ENCODE measurements around the gene TPH2. TPM values are rescaled to one million over a fixed set of nuclear protein-coding genes. Genes with fewer than 3 reads are reported as not detected.

TPH2 gene
- total and polyA plus RNA-seq, 4 donors = 0.01 TPM; not detected in 3

- no peaks in the 10 kb centered on the region for H3K4me1 ChIP-seq (ENCODE audit: control insufficient read depth in 5 of 5, insufficient read depth in 5 of 5, low read length in 5 of 5)
- 39 to 50% methylated on average over 2 of the region's 2 CpGs for WGBS, 2 donors
- no peak for TF ChIP-seq CTCF (IDR thresholded peaks at IDR 0.05; ENCODE audit: control extremely low read depth, extremely low read depth)
- peaks cover 0 to 2% (median 0%) of the 10 kb centered on the region in 4 donors for H3K9me3 ChIP-seq (ENCODE audit: control insufficient read depth in 4 of 4, insufficient read depth in 3 of 4, low read length in 3 of 4)
- no peak overlapping the region for H3K9ac ChIP-seq (ENCODE audit: insufficient read depth in 1 of 2, low read length in 2 of 2)
- no peak overlapping the region for H3K4me3 ChIP-seq
- H3K27ac ChIP-seq (ENCODE audit: low read depth in 1 of 2, low read length in 1 of 2) = no peak overlapping the region
- no peak for DNase-seq
- no peaks in the 10 kb centered on the region for H3K27me3 ChIP-seq (ENCODE audit: control insufficient read depth in 3 of 3, insufficient read depth in 3 of 3, low read length in 2 of 3)
- no peak for ATAC-seq (ENCODE audit: insufficient read depth, low FRiP score)
- no peaks in the 10 kb centered on the region for H3K36me3 ChIP-seq (ENCODE audit: control insufficient read depth in 4 of 4, insufficient read depth in 4 of 4, low read length in 4 of 4)
These were observed 41.9 kb downstream of the TPH2 start for GRCh38 chr12:71980538-71980937.

- Histone ChIP-seq H3K27ac (ENCODE audit: low read depth in 1 of 2, low read length in 1 of 2) (no peak overlapping the region), H3K9ac (ENCODE audit: insufficient read depth in 1 of 2, low read length in 2 of 2) (no peak overlapping the region), H3K4me3 (no peak overlapping the region), H3K36me3 (ENCODE audit: control insufficient read depth in 4 of 4, insufficient read depth in 4 of 4, low read length in 4 of 4) (no peaks in the 10 kb centered on the region), H3K27me3 (ENCODE audit: control insufficient read depth in 3 of 3, insufficient read depth in 3 of 3, low read length in 2 of 3) (no peaks in the 10 kb centered on the region), H3K9me3 (ENCODE audit: control insufficient read depth in 4 of 4, insufficient read depth in 3 of 4, low read length in 3 of 4) (peaks cover 0 to 2% (median 0%) of the 10 kb centered on the region in 4 donors), H3K4me1 (ENCODE audit: control insufficient read depth in 5 of 5, insufficient read depth in 5 of 5, low read length in 5 of 5) (no peaks in the 10 kb centered on the region)
- peak in 1 of 3 donors; percentile 14 for DNase-seq
- ATAC-seq (ENCODE audit: insufficient read depth, low FRiP score) = no peak
- no peak for TF ChIP-seq CTCF (IDR thresholded peaks at IDR 0.05; ENCODE audit: control extremely low read depth, extremely low read depth)
- 91 to 97% methylated on average over 1 of the region's 1 CpG for WGBS, 2 donors
These were observed 42.5 kb downstream of the TPH2 start for GRCh38 chr12:71981149-71981548.

GRCh38 chr12:71994715-71995114 is 56.1 kb downstream of the TPH2 start:
- no peaks in the 10 kb centered on the region for H3K36me3 ChIP-seq (ENCODE audit: control insufficient read depth in 4 of 4, insufficient read depth in 4 of 4, low read length in 4 of 4)
- no peak for TF ChIP-seq CTCF (IDR thresholded peaks at IDR 0.05; ENCODE audit: control extremely low read depth, extremely low read depth)
- no peak for DNase-seq
- H3K27ac ChIP-seq (ENCODE audit: low read depth in 1 of 2, low read length in 1 of 2) = no peak overlapping the region
- ATAC-seq (ENCODE audit: insufficient read depth, low FRiP score) = no peak
- H3K4me1 ChIP-seq (ENCODE audit: control insufficient read depth in 5 of 5, insufficient read depth in 5 of 5, low read length in 5 of 5) = no peaks in the 10 kb centered on the region
- H3K4me3 ChIP-seq = no peak overlapping the region
- no peaks in the 10 kb centered on the region for H3K9me3 ChIP-seq (ENCODE audit: control insufficient read depth in 4 of 4, insufficient read depth in 3 of 4, low read length in 3 of 4)
- H3K27me3 ChIP-seq (ENCODE audit: control insufficient read depth in 3 of 3, insufficient read depth in 3 of 3, low read length in 2 of 3) = no peaks in the 10 kb centered on the region
- H3K9ac ChIP-seq (ENCODE audit: insufficient read depth in 1 of 2, low read length in 2 of 2) = no peak overlapping the region
- 59 to 78% methylated on average over 2 of the region's 2 CpGs for WGBS, 2 donors

- Histone ChIP-seq H3K4me3 (no peak overlapping the region), H3K4me1 (ENCODE audit: control insufficient read depth in 5 of 5, insufficient read depth in 5 of 5, low read length in 5 of 5) (peaks cover 0 to 7% (median 0%) of the 10 kb centered on the region in 5 donors), H3K36me3 (ENCODE audit: control insufficient read depth in 4 of 4, insufficient read depth in 4 of 4, low read length in 4 of 4) (no peaks in the 10 kb centered on the region), H3K27me3 (ENCODE audit: control insufficient read depth in 3 of 3, insufficient read depth in 3 of 3, low read length in 2 of 3) (no peaks in the 10 kb centered on the region), H3K9ac (ENCODE audit: insufficient read depth in 1 of 2, low read length in 2 of 2) (no peak overlapping the region), H3K27ac (ENCODE audit: low read depth in 1 of 2, low read length in 1 of 2) (no peak overlapping the region), H3K9me3 (ENCODE audit: control insufficient read depth in 4 of 4, insufficient read depth in 3 of 4, low read length in 3 of 4) (no peaks in the 10 kb centered on the region)
- ATAC-seq (ENCODE audit: insufficient read depth, low FRiP score) = no peak
- 71 to 88% methylated on average over 1 of the region's 1 CpG for WGBS, 2 donors
- no peak for TF ChIP-seq CTCF (IDR thresholded peaks at IDR 0.05; ENCODE audit: control extremely low read depth, extremely low read depth)
- DNase-seq = no peak
These were observed 61.1 kb downstream of the TPH2 start for GRCh38 chr12:71999795-72000194.

All from lung (tissue), 12 donors.